NCI-H446 (cell line): ENCODE data around the gene R3HDM2.
"Not testable (repeated sequence)": the region's sequence is repeated elsewhere in the genome, so short reads cannot be mapped to it uniquely, and the experiment has no call there.

Experiments
- DNase-seq, 2 experiments: peaks; one replicate each; lab custom pipeline; 2025; lab: John Stamatoyannopoulos, UW

Gene R3HDM2

DNA sequence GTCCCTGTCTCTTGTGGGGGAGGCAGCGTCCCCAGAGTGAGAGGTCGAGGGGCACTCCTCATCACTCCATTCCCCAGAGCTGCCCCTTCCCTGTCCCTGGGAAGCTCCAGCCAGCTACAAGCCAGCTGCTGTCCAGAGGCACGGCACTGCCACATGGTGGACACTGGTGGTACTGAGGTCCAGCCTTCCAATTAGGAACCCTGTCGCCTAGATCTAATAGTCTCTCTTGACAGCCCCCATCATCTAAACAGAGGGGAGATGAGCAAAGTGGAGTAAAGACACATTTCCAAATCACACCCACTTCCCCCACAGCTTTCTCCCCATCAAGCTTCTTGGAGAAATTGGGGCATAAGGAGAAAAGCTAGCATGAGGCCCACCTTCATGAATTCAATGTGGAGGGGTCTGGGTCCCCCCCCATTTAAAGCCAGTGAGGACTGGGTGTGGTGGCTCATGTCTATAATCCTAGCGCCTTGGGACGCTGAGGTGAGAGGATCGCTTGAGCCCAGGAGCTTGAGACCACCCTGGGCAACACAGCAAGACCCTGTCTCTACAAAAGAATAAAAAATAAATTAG lies 22.2 kb upstream of the R3HDM2 start:
- peak; percentile 61 to 81 for DNase-seq

DNA sequence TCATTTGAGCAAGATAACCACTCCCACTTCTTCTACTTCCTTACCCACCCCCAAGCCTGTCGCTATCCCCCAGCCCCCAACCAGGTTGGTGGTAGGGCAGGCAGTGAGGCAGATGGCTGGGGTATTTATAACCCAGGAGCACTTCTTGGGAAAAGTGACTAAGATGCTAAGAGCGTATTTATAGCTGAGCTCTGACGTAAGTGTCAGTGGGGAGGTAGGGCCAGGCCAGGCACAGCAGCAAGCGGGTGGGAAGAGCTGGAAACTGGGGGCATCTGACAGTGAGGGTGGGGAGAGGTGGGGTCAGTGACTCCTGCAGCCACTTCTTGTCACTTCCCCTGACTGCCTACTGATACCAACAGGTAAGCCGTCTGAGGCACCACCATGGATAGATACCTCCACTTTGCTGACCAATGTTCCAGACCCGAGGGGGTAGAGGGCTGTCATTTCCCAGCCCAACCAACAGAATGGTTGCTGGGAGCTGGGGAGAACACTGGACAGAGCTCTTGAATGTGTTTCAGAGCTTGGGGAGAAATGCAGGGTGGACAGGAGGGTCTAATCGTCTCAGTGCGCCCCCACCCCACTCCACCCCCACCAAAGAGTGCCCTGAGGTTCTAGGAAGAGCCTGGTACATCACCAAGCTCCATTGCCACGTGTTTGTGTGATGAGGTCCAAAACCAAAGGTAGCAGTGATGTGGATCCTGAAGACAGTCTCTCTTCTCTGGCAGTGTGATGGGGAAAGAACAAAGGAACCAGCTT lies 21.5 kb upstream of the R3HDM2 start:
- DNase-seq = peak in 1 of 2 experiments; percentile 47

DNA sequence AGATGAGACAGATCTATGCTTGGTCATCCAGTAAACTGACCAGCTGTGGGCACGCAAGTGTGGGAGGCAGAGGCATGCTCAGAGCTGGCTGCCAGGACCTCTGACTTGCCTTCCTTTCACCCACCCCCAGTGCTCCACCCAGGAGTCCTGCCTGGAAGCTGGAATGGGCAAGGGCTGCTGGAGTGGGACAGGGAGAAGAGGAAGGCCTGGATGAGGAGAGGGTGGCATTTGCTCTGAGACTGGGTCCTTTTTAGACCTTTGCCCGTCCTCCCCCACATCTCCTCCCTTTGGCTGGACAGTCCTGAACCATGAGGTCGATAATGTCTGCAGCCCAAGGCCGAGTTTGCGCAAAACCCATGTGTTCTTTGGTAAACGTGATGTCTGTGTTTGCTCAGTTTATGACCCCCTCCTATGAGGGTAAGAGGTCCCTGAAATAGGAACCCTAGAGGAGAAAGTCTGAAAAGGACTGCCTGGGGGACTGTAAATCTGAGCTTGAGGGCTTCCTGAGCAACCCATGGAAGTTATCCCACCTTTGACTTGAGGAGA lies 20.5 kb upstream of the R3HDM2 start:
- DNase-seq = no peak

DNA sequence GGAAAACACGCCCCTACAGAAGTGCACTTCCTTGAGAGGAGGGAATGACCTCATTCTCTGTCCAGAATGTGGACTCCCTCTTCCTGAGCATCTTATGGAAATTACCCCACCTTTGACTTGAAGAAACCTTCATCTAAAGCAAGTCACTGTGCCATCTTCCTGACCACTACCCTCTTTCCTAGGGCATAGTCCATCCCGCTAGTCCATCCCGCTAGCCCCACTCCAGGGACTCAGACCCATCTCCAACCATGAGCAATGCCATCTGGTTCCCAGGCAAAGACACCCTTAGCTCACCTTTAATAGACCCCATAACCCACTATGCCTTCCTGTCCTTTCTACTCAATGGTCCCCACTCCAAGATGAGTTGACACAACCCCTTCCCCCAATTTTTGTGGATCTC lies 19.2 kb upstream of the R3HDM2 start:
- no peak for DNase-seq

DNA sequence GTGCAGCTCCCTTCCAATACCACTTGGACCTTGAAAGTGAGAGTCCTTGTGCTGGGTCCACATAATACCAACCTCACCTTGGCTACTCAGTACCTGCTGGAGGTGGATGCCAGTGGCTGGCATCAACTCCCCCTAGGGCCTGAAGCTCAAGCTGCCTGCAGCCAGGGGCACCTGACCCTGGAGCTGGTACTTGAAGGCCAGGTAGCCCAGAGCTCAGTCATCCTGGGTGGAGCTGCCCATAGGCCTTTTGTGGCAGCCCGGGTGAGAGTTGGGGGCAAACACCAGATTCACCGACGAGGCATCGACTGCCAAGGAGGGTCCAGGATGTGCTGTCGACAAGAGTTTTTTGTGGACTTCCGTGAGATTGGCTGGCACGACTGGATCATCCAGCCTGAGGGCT lies 18.5 kb upstream of the R3HDM2 start:
- no peak for DNase-seq

DNA sequence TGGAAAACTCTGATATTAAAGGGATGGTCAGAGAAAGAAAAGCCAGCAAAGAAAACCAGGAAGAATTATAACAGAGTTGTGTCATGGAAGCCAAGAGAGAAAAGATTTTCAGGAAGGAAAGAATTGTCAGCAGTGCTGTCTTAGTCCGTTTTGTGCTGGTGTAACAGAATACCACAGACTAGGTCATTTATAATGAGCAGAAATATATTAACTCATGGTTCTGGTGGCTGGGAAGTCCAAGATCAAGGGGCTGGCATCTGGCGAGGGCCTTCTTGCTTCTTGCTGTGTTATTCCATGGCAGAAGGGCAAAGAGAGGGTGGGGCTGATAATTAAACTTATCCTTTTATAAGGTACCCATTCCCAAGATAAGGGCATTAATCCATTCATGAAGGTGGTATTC lies 17.8 kb upstream of the R3HDM2 start:
- no peak for DNase-seq

DNA sequence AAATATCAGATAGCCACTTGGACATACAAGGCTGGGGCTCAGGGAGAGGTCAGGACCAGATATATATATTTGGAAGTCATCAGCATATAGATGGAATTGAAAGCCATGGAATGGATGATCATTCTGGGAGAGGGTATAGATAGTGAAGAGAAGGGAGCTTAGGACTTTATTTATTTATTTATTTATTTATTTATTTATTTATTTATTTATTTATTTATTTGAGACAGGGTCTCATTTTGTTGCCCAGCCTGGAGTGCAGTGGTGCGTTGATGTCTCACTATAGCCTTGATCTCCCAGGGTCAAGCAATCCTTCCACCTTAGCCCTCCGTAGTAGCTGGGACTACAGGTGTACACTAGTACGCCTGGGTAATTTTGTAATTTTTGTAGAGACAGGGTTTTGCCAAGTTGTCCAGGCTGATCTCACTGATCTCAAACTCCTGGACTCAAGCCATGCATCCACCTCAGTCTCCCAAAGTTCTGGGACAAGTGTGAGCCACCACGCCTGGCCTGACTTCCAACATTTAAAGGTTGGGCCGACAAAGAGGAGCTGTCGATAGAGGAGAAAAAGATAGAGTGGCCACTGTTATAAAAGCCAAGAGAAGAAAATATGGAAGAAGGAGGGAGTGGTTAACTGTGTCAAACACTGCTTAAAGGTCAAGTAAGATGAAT lies 15.6 kb upstream of the R3HDM2 start:
- no peak for DNase-seq

DNA sequence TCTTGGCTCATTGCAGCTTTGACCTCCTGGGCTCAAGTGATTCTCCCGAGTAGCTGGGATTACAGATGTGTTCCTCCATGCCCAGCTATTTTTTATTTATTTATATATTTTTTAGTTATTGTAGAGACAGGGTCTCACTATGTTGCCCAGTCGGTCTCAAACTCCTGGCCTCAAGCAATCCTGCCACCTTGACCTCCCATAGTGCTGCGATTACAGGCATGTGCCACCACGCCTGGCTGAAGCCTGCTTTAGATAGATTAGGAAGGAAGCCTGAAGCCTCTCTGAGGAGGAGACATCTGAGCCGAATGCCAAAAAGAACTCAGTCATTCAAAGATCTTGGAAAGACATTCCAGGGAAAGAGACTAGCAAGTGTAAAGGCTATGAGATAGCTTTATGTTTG lies 13.9 kb upstream of the R3HDM2 start:
- no peak for DNase-seq

DNA sequence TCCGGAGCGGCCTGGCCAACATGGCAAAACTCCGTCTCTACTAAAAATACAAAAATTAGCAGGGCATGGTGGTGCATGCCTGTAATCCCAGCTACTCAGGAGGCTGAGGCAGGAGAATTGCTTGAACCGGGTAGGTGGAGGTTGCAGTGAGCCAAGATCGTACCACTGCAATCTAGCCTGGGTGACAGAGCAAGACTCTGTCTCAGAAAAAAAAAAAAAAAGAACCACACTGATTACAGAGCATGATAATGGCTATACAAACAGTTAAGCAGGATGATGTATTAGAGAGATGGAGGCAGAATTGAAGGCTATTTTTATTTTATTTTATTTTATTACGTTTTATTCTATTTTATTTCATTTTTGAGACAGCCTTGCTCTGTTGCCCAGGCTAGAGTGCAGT lies 13.5 kb upstream of the R3HDM2 start:
- DNase-seq = not testable (repeated sequence)

DNA sequence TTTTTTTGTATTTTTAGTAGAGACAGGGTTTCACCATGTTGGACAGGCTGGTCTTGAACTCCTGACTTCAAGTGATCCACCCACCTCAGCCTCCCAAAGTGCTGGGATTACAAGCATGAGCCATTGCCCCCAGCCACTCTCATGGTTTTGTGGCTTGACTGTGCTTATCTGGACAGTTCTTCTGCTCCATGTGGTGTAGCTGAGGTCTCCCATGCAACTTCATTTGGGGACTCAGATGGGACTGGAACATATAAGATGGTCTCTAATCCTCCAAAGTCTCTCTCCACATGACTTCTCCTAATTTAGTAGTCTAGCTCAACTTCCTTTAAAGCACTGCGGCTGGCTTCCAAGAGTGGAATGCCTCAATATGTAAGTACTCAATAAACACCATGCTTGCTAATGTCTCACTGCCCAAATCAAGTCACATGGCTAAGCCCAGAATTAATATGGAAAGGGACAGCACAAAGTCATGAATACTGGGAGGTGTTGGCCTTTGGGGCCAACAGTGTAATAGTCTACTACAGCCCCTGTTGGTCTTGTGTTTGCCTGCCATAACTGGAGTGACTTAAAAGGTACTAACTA lies 11.1 kb upstream of the R3HDM2 start:
- no peak for DNase-seq

DNA sequence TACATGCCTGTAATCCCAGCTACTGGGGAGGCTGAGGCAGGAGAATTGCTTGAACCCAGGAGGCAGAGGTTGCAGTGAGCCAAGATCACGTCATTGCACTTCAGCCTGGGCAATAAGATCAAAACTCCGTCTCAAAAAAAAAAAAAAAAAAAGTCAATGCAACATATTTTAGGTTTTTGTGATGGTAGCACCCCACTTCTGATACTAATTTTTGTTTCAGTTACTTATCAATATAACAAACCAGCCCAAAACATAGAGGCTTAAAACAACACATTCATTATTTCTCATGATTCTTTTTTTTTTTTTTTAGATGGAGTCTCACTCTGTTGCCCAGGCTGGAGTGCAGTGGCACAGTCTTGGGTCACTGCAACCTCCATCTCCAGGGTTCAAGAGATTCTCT lies 10.6 kb upstream of the R3HDM2 start:
- not testable (repeated sequence) for DNase-seq

DNA sequence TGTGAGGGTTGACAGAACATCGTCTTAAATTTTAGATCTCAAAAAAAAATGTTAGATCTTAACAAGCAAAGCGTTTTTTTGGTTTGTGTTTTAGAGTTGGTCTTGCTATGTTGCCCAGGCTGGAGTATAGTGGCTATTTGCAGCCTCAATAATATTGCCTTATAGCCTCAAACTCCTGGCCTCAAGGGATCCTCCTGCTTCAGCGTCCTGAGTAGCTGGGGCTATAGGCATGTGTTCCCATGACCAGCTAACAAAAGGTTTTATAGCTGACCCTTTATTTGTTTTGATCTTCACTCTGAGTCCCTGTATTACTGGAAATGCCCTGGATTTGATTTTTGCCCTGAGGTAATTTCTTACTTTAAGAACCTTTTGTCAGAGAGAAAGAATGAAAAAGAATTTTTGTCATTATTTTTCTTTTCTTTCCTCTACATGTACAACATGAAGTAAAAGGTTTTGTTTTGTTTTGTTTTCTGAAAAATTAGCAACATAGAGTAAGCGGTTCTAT lies 9.0 kb upstream of the R3HDM2 start:
- no peak for DNase-seq

DNA sequence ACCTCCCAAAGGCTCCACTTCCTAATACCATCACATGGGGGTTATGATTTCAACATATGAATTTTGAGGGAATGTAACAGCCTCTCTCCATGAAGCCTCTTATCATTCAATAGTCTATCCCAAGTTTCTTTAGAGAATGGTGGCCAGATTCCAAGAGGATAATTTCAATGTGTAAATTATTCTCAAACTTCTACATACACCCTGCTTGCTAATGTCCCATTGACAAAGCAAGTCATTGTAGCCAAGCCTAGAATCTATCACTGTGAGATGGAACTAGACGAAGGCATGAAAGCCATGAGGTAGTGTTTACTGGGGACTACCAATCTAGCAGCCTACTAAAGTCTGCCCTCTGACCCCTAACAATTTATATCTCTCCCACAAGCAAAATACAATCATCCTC lies 7.6 kb upstream of the R3HDM2 start:
- DNase-seq = no peak

DNA sequence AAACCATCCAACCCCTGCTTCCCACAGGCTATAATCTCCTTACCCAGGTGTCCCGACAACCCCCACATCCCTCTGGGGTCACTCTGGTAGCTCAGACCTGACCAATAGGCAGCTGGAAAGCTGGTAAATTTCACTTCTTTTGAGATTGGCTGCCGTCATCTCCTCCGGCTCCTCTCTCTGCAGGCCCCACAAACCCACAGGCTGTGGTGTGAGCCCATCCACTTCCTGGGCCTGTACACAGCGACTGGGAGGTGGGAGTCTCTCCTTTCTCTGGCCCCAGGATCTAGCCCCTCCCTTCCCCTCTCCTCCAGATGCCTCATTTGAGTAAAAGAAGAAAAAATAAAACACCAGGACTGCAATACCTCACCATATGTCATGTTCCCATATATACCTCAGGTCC lies 4.5 kb upstream of the R3HDM2 start:
- DNase-seq = no peak

DNA sequence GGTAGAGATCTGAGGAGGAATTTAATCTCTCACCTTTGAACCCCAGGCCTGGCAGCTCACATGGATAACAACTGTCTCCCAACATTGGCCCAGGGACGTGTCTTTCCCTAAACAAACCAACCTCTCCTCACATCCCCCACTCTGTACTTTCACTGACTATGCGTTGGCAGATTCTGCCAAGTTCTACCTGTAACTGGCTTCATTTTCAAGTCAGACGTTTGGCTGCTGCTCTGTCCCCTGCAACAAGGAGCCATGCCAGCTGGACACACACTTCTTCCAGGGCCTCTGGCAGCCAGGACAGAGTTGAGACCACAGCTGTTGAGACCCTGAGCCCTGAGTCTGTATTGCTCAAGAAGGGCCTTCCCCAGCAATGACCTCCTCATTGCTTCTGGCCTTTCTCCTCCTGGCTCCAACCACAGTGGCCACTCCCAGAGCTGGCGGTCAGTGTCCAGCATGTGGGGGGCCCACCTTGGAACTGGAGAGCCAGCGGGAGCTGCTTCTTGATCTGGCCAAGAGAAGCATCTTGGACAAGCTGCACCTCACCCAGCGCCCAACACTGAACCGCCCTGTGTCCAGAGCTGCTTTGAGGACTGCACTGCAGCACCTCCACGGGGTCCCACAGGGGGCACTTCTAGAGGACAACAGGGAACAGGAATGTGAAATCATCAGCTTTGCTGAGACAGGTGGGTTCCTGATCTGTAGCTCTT lies 3.8 kb upstream of the R3HDM2 start, which contains the start of gene INHBC:
Gene INHBC (plus strand): TSS at position 268 of the 707 bp plus-strand sequence. CDS start 103 bp downstream, at position 371.
- no peak for DNase-seq

DNA sequence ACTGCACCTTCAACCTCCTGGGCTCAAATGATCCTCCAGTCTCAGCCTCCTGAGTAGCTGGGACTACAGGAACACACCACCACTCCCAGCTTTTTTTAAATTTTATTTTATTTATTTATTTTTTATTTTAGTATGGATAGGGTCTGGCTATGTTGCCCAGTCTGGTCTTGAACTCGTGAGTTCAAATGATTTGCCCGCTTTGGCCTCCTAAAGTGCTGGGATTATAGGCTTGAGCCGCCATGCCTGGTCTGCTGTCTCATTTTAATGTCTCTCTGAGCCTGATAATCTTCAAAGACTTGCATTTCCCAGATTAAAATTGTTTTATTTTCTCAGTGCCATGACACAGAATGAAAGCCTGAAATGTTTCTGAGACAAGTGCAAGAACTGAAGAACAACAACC lies 2.5 kb upstream of the R3HDM2 start:
- DNase-seq = no peak

DNA sequence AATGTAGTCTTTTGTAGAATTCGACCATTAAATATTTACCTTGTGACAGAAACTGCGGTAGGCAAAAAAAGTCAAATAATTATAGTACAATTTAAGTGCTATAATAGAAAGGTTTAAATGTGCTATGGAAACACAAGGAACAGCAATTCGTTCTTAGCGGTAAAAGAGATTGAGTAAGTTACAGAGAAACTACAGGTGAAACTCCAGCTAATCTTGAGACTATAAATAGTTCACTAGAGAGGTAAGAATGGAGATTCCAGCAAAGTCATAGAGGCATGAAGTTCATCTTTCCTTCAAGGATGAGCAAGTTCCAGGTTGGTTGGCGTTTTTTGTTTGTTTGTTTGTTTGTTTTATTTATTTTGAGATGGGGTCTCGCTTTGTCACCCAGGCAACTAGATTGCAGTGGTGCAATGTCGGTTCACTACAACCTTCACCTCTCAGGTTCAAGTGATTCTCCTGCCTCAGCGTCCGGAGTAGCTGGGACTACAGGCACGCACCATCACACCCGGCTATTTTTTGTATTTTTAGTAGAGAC lies 878 bp upstream of the R3HDM2 start:
- no peak for DNase-seq

DNA sequence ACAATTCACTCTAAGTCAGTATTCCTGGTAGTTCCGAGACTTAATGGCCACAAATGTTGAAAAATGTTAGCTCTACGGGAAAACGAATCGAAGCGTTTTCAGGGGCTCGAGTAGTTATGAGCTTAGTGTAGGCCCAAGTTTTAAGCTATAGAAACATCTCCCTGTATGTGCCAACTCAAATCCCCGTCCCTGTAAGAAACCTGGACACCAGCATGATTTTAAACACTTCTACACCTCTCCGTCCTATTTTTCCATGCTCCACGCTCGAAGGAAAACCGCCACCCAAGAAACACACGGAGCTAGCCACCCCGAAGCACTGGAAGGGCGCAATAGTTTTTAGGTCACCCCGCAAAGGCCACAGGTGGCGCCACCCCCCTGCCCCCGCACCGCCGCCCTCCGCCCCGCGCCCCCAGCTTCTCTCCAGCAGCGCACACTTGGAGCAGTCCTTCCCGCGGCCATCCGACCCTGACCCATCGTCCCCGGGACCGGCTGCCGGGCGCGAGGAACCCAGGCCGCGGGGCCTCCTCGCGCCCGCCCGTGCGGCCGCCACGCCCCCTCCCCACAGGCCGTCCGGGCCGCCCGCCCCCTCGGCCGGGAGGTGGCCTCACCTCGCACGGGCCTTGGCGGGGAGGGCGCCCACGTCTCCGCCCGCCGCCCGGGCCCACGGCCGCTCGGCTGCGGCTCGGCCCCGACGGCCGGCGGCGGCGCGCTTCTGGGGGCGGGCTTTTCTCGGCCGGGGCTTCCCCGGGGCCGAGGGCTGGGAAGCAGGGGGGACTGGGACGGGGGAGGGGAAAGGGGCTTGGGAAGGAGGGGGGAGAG lies 522 bp downstream of the R3HDM2 start:
- DNase-seq = peak; percentile 56 to 74

DNA sequence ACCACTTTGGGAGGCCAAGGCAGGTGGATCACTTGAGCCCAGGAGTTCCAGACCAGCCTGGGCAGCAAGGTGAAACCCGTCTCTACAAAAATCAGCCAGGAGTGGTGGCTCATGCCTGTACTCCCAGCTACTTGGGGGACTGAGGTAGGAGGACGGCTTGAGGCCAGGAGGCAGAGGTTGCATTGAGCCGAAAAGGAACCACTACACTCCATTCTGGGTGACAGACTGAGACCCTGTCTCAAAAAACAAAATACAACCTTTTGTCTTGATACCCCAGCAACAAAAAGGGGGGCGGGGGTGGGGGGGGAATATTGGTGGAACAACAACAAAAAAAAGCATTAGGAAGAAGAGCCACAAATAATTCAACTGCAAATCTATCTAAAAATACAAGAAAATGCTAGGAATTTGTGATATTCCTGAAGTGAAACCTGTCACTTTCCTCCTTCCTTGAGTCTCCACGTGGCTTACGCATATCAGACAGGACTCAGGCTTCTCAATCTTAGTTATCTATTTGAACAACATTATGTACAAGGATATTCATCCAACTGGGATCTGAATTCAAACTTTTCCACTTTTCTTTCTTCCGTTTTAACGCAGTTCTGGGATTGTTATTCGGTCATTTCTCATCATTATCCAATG lies 1.3 kb downstream of the R3HDM2 start:
- DNase-seq = no peak

DNA sequence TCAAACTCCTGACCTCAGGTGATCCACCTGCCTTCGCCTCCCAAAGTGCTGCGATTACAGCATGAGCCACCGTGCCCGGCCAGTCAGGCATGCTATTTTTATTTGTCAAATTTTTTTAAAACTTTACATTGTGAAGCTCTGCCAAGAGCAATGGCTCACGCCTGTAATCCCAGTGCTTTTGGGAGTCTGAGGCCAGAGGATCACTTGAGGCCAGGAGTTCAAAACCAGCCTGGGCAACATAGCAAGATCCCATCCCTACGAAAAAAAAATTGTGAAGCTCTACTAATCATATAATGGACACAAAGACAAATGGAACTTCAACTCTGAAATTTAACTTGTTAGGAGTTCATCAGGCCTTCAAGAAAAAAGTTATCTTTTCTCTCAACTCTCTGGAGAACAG lies 1.9 kb downstream of the R3HDM2 start:
- no peak for DNase-seq
